NCI-H1105 (cell line): ENCODE results near the gene C11orf97.
"Not testable (repeated sequence)": the region's sequence is repeated elsewhere in the genome, so short reads cannot be mapped to it uniquely, and the experiment has no call there.

Source experiments
- DNase-seq: peaks from one replicate; lab custom pipeline; 2025; lab: John Stamatoyannopoulos, UW

Gene C11orf97

GRCh38 chr11:94525546-94526324 lies 13.5 kb downstream of the C11orf97 start:
- no peak for DNase-seq

GRCh38 chr11:94526645-94527438 lies 14.6 kb downstream of the C11orf97 start:
- no peak for DNase-seq

GRCh38 chr11:94528551-94528950 lies 16.3 kb downstream of the C11orf97 start:
- no peak for DNase-seq

- no peak for DNase-seq
Measured at GRCh38 chr11:94532211-94532610, 19.9 kb downstream of the C11orf97 start.

GRCh38 chr11:94533206-94533605 lies 20.9 kb downstream of the C11orf97 start:
- DNase-seq = no peak

- no peak for DNase-seq
Measured at GRCh38 chr11:94533696-94534630, 21.7 kb downstream of the C11orf97 start.

GRCh38 chr11:94536386-94536785 lies 24.1 kb downstream of the C11orf97 start:
- no peak for DNase-seq

GRCh38 chr11:94537031-94537600 lies 24.9 kb downstream of the C11orf97 start:
- DNase-seq = no peak

GRCh38 chr11:94539420-94539819 lies 27.2 kb downstream of the C11orf97 start:
- DNase-seq = no peak

- DNase-seq = peak; percentile 47
Measured at GRCh38 chr11:94543695-94544645, 31.7 kb downstream of the C11orf97 start, which contains the start of gene FUT4. Gene FUT4 (plus strand): TSS chr11:94543921. CDS start chr11:94544134, 213 bp downstream.

GRCh38 chr11:94544646-94545263 lies 32.5 kb downstream of the C11orf97 start:
- no peak for DNase-seq

GRCh38 chr11:94545264-94546161 lies 33.3 kb downstream of the C11orf97 start:
- DNase-seq = no peak

- no peak for DNase-seq
Measured at GRCh38 chr11:94546162-94546470, 33.9 kb downstream of the C11orf97 start.

GRCh38 chr11:94546886-94547285 lies 34.6 kb downstream of the C11orf97 start:
- no peak for DNase-seq

GRCh38 chr11:94549146-94549545 lies 36.9 kb downstream of the C11orf97 start:
- no peak for DNase-seq

- DNase-seq = no peak
Measured at GRCh38 chr11:94550513-94550912, 38.3 kb downstream of the C11orf97 start.

- peak; percentile 16 for DNase-seq
Measured at GRCh38 chr11:94553938-94554337, 41.7 kb downstream of the C11orf97 start.

GRCh38 chr11:94555752-94556329 lies 43.6 kb downstream of the C11orf97 start:
- not testable (repeated sequence) for DNase-seq

- DNase-seq = no peak
Measured at GRCh38 chr11:94557421-94557820, 45.2 kb downstream of the C11orf97 start.
